Skeletal muscle satellite cell (primary cell): ENCODE data around the gene OR4E1. TPM values are rescaled to one million over a fixed set of nuclear protein-coding genes. Genes with fewer than 3 reads are reported as not detected.
"Not testable (repeated sequence)": the region's sequence is repeated elsewhere in the genome, so short reads cannot be mapped to it uniquely, and the experiment has no call there.

Experiments used
- H3K27me3 ChIP-seq: 2 replicates; pipeline ENCODE4 v1.7.0; 2013; ENCODE audit warnings: low read length; ENCODE audit not compliant: control insufficient read depth, insufficient read depth
- H3K36me3 ChIP-seq: 2 replicates; pipeline ENCODE4 v1.7.0; 2013; ENCODE audit warnings: mild to moderate bottlenecking, control low read depth, low read length; ENCODE audit not compliant: insufficient read depth
- H3K4me1 ChIP-seq: 2 replicates; pipeline ENCODE4 v1.7.0; 2013; ENCODE audit warnings: low read length; ENCODE audit not compliant: control insufficient read depth, insufficient read depth
- H3K4me2 ChIP-seq: 2 replicates; pipeline ENCODE4 v1.7.0; 2013; ENCODE audit warnings: mild to moderate bottlenecking, low read length
- H3K4me3 ChIP-seq: 2 replicates; pipeline ENCODE4 v1.7.0; 2013; ENCODE audit warnings: low read length
- H3K9ac ChIP-seq: 2 replicates; pipeline ENCODE4 v1.7.0; 2013; ENCODE audit warnings: mild to moderate bottlenecking, low read depth, low read length, moderate library complexity
- H3K9me3 ChIP-seq: replicated peaks from 2 replicates; pipeline ENCODE4 v1.7.0; 2013; ENCODE audit warnings: mild to moderate bottlenecking, control low read depth, low read length
- small RNA-seq: library from RNA; depleted of rRNA; stranded (forward); fragments of <200 nt; gene quantifications from one replicate; pipeline ENCODE3, GENCODE V24; 2012

Gene OR4E1

DNA sequence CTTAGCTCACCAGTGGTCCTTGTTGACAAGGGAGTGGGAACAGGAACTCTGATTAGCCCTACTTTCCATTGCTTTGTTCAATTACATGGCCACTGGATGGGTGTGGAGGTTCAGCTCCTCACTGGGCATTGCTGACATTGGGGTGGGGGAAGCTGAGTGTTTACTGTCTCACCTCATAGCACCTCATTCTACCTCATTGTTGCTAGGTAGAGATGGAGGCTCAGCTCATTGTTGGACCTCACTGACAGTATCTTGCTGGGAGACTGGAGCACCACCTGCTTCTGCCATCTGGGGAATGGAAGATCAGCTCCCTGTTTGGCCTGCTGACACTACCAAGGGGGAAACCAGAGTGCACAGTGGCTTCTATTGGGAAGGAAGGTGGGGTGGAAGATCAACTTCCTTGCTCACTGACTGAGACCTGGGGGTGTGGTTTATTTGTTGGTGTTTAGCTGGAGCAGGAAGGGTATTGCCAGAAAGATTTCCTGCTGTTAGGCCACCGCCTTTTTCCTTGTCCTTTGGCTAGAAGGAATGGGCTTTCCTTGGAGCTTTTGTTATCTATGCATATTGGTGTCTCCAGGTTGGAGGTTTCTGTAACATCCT lies 21.3 kb downstream of the OR4E1 start:
- Histone ChIP-seq H3K36me3 (no peaks in the 10 kb centered on the region), H3K4me2 (no peak overlapping the region), H3K4me3 (no peak overlapping the region), H3K9ac (no peak overlapping the region), H3K9me3 (no peaks in the 10 kb centered on the region), H3K4me1 (no peaks in the 10 kb centered on the region), H3K27me3 (no peaks in the 10 kb centered on the region)

DNA sequence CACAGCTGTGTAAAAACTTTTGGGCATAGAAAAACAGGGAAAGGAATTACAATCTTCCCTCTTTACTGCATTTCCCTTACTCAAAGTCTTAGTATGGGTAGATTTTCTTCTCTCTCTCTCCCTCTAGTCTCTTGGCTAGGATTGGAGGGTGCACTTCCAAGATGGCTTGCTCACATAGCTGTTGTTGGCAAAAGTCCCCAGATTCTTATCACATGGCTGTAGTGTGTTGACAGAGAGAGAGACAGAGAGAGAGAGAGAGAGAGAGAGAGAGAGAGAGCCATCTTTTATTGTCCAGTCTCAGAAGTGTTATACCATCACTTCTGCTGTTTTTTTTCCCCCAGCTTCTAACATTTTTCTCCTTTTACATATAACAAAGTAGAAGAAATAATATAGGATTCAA lies 26.2 kb downstream of the OR4E1 start:
- no peaks in the 10 kb centered on the region for H3K27me3 ChIP-seq
- H3K9me3 ChIP-seq = no peaks in the 10 kb centered on the region
- H3K36me3 ChIP-seq = no peaks in the 10 kb centered on the region
- no peaks in the 10 kb centered on the region for H3K4me1 ChIP-seq
- no peak overlapping the region for H3K4me3 ChIP-seq
- no peak overlapping the region for H3K9ac ChIP-seq
- no peak overlapping the region for H3K4me2 ChIP-seq

DNA sequence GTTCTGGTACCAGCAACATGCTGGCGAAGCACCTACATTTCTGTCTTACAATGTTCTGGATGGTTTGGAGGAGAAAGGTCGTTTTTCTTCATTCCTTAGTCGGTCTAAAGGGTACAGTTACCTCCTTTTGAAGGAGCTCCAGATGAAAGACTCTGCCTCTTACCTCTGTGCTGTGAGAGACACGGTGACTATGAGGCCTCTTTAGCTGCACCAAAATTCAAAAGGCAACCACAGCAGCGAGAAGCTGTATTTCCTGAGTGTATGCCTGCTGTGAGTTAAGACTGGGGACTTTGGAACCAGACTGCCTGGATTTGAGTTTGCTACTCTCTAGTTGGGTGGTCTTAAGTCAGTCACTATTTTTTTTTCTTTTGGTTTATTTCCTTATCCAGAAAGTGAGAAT lies 30.2 kb downstream of the OR4E1 start:
- Histone ChIP-seq H3K4me2 (no peak overlapping the region), H3K4me1 (no peaks in the 10 kb centered on the region), H3K4me3 (no peak overlapping the region), H3K9ac (no peak overlapping the region), H3K9me3 (no peaks in the 10 kb centered on the region), H3K36me3 (no peaks in the 10 kb centered on the region), H3K27me3 (no peaks in the 10 kb centered on the region)

DNA sequence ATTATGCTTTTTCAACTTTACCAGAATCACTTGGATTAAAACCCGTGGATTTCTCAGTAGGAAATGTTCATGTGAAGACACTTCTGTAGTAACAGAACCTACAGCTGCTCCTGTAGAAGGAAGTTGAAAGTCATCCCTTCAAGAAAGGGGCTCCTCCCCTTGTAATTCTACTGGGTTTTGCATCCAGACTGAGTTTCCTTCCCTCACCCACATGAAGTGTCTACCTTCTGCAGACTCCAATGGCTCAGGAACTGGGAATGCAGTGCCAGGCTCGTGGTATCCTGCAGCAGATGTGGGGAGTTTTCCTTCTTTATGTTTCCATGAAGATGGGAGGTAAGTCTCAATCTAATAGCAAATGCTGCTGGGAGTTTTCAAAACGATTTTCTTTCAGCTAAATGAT lies 30.9 kb downstream of the OR4E1 start:
- H3K4me2 ChIP-seq = no peak overlapping the region

DNA sequence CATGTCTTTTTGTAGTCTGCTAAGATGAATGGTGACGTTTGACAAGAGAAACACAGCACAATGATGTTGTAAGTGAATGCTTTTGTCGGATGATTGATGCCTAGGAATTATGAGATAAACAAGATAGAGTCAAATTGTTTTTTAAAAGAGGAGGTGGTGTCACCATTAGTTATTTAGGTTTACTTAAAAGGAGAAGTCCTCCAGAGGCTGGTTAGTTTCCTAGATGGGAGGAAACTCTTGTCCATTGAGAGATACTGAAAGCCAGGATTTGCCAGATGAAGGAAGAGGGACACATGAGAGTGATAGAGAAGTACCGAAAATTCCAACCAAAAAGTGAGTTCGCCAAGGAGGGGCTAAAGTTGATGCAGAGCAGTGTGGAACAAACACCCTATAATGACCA lies 38.8 kb downstream of the OR4E1 start, which contains the start of gene OR10G2:
Gene OR10G2 (minus strand): TSS at position 101 of the 400 bp plus-strand sequence. CDS start 98 bp downstream, at position 3.
- no peak within 1 kb of the TSS for H3K4me2 ChIP-seq
- no peak within 1 kb of the TSS for H3K9ac ChIP-seq
- H3K36me3 ChIP-seq = no peaks in the 10 kb centered on the region
- no peaks in the 10 kb centered on the region for H3K9me3 ChIP-seq
- no peak within 1 kb of the TSS for H3K4me3 ChIP-seq
- no peaks in the 10 kb centered on the region for H3K4me1 ChIP-seq
- H3K27me3 ChIP-seq = no peaks in the 10 kb centered on the region

More for the DNA sequence above, 30.9 kb downstream of the OR4E1 start:
- Histone ChIP-seq H3K4me1 (no peaks in the 10 kb centered on the region), H3K36me3 (no peaks in the 10 kb centered on the region), H3K4me3 (no peak overlapping the region), H3K27me3 (no peaks in the 10 kb centered on the region), H3K9ac (no peak overlapping the region), H3K9me3 (no peaks in the 10 kb centered on the region)

DNA sequence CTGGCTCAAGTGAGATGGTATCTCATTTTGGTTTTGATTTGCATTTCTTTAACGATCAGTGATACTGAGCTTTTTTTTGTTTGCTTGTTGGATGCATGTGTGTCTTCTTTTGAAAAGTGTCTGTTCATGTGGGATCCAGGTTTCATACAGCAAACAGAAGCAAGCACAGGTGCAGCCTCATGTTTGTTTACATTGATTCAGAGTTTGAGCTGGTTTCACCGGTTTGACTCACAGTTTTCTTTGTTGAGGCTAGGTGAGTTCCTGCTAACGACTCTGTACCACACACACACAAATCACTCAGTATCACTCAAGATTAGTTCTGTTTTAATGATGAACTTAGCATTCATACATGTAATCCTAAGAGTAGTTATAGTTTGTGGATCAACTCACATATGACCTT lies 42.5 kb downstream of the OR4E1 start:
- Histone ChIP-seq H3K4me3 (no peak overlapping the region), H3K36me3 (no peaks in the 10 kb centered on the region), H3K9ac (no peak overlapping the region), H3K9me3 (no peaks in the 10 kb centered on the region), H3K4me1 (no peaks in the 10 kb centered on the region), H3K27me3 (no peaks in the 10 kb centered on the region), H3K4me2 (no peak overlapping the region)

DNA sequence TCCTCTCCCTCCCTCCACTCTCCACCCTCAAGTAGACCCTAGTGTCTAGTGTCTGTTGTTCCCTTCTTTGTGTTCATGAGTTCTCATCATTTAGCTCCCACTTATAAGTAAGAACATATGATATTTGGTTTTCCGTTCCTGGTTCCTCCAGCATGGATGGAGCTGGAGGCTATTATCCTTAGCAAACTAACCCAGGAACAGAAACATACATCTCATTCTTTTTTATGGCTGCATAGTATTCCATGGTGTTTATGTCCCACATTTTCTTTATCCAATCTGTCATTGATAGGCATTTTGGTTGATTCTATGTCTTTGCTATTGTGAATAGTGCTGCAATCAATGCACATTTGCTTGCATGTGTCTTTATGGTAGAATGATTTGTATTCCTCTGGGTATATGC lies 43.1 kb downstream of the OR4E1 start:
- not testable (repeated sequence) for H3K9me3 ChIP-seq, H3K36me3 ChIP-seq, H3K4me2 ChIP-seq, H3K9ac ChIP-seq, H3K4me3 ChIP-seq, H3K4me1 ChIP-seq, H3K27me3 ChIP-seq

DNA sequence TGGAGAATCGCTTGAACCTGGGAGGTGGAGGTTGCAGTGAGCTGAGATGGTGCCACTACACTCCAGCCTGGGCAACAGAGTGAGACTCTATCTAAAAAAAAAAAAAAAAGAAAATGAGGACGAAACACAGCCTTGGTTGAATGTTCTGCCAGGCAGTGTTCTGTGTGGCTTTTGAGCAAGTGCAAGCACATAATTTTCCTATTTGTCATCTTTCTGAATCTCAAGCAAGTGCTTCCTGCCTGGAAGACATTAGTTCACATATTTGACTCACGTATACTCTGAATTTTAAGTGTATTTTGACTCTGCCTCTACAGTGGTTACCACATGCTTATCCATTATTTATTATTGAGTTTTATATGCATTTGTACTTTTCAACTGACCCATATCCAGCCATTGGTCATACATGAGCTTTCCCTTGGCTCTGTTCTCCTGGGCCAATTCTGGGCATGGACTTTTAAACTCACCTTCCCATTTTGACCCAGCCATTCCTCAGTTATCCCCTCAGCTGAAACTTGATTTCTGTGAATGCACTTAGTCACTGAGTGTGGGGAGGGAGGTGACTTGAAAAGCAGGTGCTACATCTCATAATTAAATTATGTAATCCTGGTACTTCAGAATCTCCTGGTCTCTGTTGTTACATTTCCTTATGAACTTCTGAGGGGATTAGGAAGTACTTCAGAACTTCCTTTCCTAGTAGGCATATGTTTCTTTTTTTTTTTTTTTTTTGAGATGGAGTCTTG lies 47.0 kb downstream of the OR4E1 start:
- H3K9ac ChIP-seq = no peak overlapping the region
- no peak overlapping the region for H3K4me3 ChIP-seq
- no peaks in the 10 kb centered on the region for H3K9me3 ChIP-seq
- no peaks in the 10 kb centered on the region for H3K4me1 ChIP-seq
- H3K4me2 ChIP-seq = no peak overlapping the region
- H3K27me3 ChIP-seq = no peaks in the 10 kb centered on the region
- no peaks in the 10 kb centered on the region for H3K36me3 ChIP-seq

Small RNA genes within 50 kb of the gene (small RNA-seq; reads per million reads assigned to genes)
- gene AC243972.3 = not detected
